GM12873 (cell line): ENCODE results near the gene RXFP2.

Experiments
- TF ChIP-seq, protein P1 (sequence below): IDR thresholded peaks from 2 replicates; pipeline ENCODE4 v1.5.1; 2012; ENCODE audit warnings: low read depth, mild to moderate bottlenecking, moderate library complexity, low read length, control low read depth; ENCODE audit not compliant: insufficient read depth; ENCODE audit errors: missing control alignments

Gene RXFP2

GRCh38 chr13:31846961-31847752 is 107.8 kb downstream of the RXFP2 start:
- TF ChIP-seq, protein P1, sequence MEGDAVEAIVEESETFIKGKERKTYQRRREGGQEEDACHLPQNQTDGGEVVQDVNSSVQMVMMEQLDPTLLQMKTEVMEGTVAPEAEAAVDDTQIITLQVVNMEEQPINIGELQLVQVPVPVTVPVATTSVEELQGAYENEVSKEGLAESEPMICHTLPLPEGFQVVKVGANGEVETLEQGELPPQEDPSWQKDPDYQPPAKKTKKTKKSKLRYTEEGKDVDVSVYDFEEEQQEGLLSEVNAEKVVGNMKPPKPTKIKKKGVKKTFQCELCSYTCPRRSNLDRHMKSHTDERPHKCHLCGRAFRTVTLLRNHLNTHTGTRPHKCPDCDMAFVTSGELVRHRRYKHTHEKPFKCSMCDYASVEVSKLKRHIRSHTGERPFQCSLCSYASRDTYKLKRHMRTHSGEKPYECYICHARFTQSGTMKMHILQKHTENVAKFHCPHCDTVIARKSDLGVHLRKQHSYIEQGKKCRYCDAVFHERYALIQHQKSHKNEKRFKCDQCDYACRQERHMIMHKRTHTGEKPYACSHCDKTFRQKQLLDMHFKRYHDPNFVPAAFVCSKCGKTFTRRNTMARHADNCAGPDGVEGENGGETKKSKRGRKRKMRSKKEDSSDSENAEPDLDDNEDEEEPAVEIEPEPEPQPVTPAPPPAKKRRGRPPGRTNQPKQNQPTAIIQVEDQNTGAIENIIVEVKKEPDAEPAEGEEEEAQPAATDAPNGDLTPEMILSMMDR, result no peak

- TF ChIP-seq, protein P1, result no peak
These were observed 109.3 kb downstream of the RXFP2 start for GRCh38 chr13:31848621-31849020.

DNA sequence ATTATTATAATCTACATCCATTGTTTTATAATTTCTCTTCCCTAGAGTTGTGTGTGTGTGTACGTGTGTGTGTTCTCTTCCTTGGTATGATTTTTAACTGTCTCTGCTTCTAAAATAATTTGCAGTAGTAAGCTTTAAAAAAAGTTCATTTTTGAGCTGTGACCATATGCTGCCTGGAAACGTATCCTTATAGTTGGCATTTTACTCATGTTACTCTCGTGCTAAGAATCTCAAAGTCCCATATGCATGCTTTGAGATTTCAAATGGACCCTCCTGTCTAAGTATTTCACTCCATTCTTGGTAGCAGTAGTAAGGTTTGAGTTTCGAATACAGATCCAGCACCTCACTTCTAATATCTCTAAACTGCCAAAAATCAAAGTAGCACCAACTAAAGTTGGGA is 109.9 kb downstream of the RXFP2 start:
- TF ChIP-seq, protein P1, result no peak

DNA sequence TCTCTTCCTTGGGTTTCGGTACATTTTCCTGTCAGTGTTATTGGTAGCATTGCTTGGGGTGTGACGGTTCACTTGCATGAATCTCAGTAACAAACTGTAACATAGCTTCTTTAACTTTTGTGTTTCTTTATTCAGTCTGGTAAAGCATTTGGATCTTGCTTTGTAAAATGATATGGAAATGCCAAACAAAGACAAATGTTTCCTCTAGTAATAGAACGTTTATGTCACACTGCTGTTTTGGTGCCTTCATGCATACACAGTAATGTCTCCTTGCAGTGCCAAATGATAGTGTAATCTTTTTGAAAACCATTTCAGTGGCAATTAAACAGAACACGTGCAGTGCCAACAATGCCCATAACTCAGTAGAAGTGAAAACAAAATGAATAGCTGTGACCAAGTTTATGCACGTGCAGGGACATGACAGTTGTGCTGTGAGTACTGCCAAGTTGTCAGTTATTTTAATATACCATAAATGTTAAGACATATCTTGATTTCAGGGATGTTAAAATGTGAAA is 110.8 kb downstream of the RXFP2 start:
- TF ChIP-seq, protein P1, result no peak

- TF ChIP-seq, protein P1, result no peak
These were observed 111.9 kb downstream of the RXFP2 start for GRCh38 chr13:31851216-31851615.
